Neural cell (in vitro differentiated cells): Measurements from ENCODE around the gene ERFL. TPM values are rescaled to one million over a fixed set of nuclear protein-coding genes. Genes with fewer than 3 reads are reported as not detected.

Source experiments
- H2AFZ ChIP-seq: fragments of 200-600, 300-800 bp; sonication (generic), shearing (Covaris generic); 2 replicates; pipeline ENCODE4 v1.6.0; 2014; ENCODE audit warnings: low read depth, mild to moderate bottlenecking, antibody characterized with exemption, low read length, moderate library complexity
- H3F3A ChIP-seq: fragments of 200-600 bp; shearing (Covaris generic); 2 replicates; pipeline ENCODE4 v1.6.1; 2016; ENCODE audit warnings: mild to moderate bottlenecking, moderate library complexity, mixed read lengths, antibody characterized with exemption, low read length; ENCODE audit not compliant: insufficient read depth, poor library complexity, severe bottlenecking
- H3K27ac ChIP-seq: fragments of 200-600, 300-800 bp; sonication (generic), shearing (Covaris generic); 2 replicates; pipeline ENCODE4 v1.5.1; 2014; ENCODE audit warnings: mild to moderate bottlenecking, low read length, moderate library complexity
- H3K27me3 ChIP-seq: fragments of 300-800, 200-600 bp; sonication (generic), shearing (Covaris generic); 2 replicates; pipeline ENCODE4 v1.6.0; 2014; ENCODE audit warnings: mild to moderate bottlenecking, low read depth, low read length, moderate library complexity; ENCODE audit not compliant: insufficient read depth
- H3K36me3 ChIP-seq: fragments of 300-800, 200-600 bp; sonication (generic), shearing (Covaris generic); 2 replicates; pipeline ENCODE4 v1.5.1; 2014; ENCODE audit warnings: mild to moderate bottlenecking, antibody characterized with exemption, low read length, moderate library complexity; ENCODE audit not compliant: insufficient read depth
- H3K4me2 ChIP-seq: fragments of 300-800, 200-600 bp; sonication (generic), shearing (Covaris generic); 2 replicates; pipeline ENCODE4 v1.6.0; 2014; ENCODE audit warnings: mild to moderate bottlenecking, low read length
- H3K4me3 ChIP-seq: fragments of 300-800, 200-600 bp; sonication (generic), shearing (Covaris generic); 2 replicates; pipeline ENCODE4 v1.5.1; 2014; ENCODE audit warnings: mild to moderate bottlenecking, low read length, moderate library complexity
- H3K79me2 ChIP-seq: fragments of 200-600 bp; shearing (Covaris generic); replicated peaks from 2 replicates; pipeline ENCODE4 v1.6.0; 2014; ENCODE audit warnings: mild to moderate bottlenecking, low read length, moderate library complexity; ENCODE audit not compliant: insufficient read depth
- H3K9ac ChIP-seq: fragments of 300-800, 200-600 bp; sonication (generic), shearing (Covaris generic); 2 replicates; pipeline ENCODE4 v1.6.1; 2016; ENCODE audit warnings: mild to moderate bottlenecking, low read length, mixed read lengths
- H3K9me2 ChIP-seq: fragments of 200-600 bp; shearing (Covaris generic); 2 replicates; pipeline ENCODE4 v1.6.1; 2016; ENCODE audit warnings: mild to moderate bottlenecking, low read length, mixed read lengths; ENCODE audit not compliant: insufficient read depth
- H3K9me3 ChIP-seq: fragments of 200-600, 300-800 bp; sonication (generic), shearing (Covaris generic); 2 replicates; pipeline ENCODE4 v1.6.1; 2016; ENCODE audit warnings: mild to moderate bottlenecking, mixed run types, low read length, moderate library complexity, mixed read lengths
- H4K20me1 ChIP-seq: fragments of 200-600 bp; shearing (Covaris generic); 2 replicates; pipeline ENCODE4 v1.6.1; 2016; ENCODE audit warnings: mild to moderate bottlenecking, mixed run types; ENCODE audit not compliant: insufficient read depth
- EP300 ChIP-seq: fragments of 450-650 bp; conservative IDR thresholded peaks from 2 replicates; pipeline ENCODE4 v1.6.1; 2014; ENCODE audit warnings: antibody characterized with exemption, mild to moderate bottlenecking, moderate library complexity; ENCODE audit not compliant: poor library complexity, severe bottlenecking
- EZH2 ChIP-seq: fragments of 200-600, 300-800 bp; shearing (Covaris generic), sonication (generic); IDR thresholded peaks from 2 replicates; pipeline ENCODE4 v1.6.1; 2014; ENCODE audit warnings: antibody characterized with exemption, low read length, borderline replicate concordance, mild to moderate bottlenecking; ENCODE audit not compliant: insufficient read depth, poor library complexity, severe bottlenecking
- MXI1 ChIP-seq: fragments of 450-650 bp; conservative IDR thresholded peaks from 2 replicates; pipeline ENCODE4 v1.6.1; 2014; ENCODE audit warnings: antibody characterized with exemption, mild to moderate bottlenecking; ENCODE audit not compliant: poor library complexity, severe bottlenecking
- POLR2AphosphoS5 ChIP-seq: IDR thresholded peaks from 2 replicates; pipeline ENCODE4 v1.6.1; 2012
- SMC3 ChIP-seq: fragments of 450-650 bp; conservative IDR thresholded peaks from 2 replicates; pipeline ENCODE4 v1.6.1; 2014; ENCODE audit warnings: antibody characterized with exemption, mild to moderate bottlenecking, moderate library complexity; ENCODE audit not compliant: poor library complexity
- TAF1 ChIP-seq: IDR thresholded peaks from 2 replicates; pipeline ENCODE4 v1.6.1; 2012; ENCODE audit warnings: low read depth
- polyA plus RNA-seq: library from polyadenylated mRNA; depleted of rRNA; stranded (reverse); fragments of >200 nt; gene quantifications from 2 replicates; pipeline ENCODE4 v1.2.3, GENCODE V29; 2014
- TF ChIP-seq, protein P1 (sequence below): fragments of 450-650 bp; IDR thresholded peaks from 2 replicates; pipeline ENCODE4 v1.5.1; 2014; ENCODE audit warnings: antibody characterized with exemption, mild to moderate bottlenecking, moderate library complexity; ENCODE audit not compliant: poor library complexity, severe bottlenecking
- TF ChIP-seq, protein P2 (sequence below): IDR thresholded peaks from 2 replicates; pipeline ENCODE4 v1.6.1; 2012; ENCODE audit warnings: borderline replicate concordance

Gene ERFL
- polyA plus RNA-seq, 1 donor from 2014 or later: 0.31 TPM

GRCh38 chr19:41971363-41971762 lies 43.1 kb upstream of the ERFL start:
- Histone ChIP-seq H3K9me2 (no peaks in the 10 kb centered on the region), H3K4me3 (no peak overlapping the region), H4K20me1 (no peaks in the 10 kb centered on the region), H3K27ac (no peak overlapping the region), H3K9ac (no peak overlapping the region), H3K36me3 (no peaks in the 10 kb centered on the region), H3K79me2 (no peaks in the 10 kb centered on the region), H3F3A (no peaks in the 10 kb centered on the region), H3K4me2 (no peak overlapping the region), H2AFZ (no peak overlapping the region), H3K9me3 (no peaks in the 10 kb centered on the region), H3K27me3 (no peaks in the 10 kb centered on the region)
- TF ChIP-seq, protein P1, sequence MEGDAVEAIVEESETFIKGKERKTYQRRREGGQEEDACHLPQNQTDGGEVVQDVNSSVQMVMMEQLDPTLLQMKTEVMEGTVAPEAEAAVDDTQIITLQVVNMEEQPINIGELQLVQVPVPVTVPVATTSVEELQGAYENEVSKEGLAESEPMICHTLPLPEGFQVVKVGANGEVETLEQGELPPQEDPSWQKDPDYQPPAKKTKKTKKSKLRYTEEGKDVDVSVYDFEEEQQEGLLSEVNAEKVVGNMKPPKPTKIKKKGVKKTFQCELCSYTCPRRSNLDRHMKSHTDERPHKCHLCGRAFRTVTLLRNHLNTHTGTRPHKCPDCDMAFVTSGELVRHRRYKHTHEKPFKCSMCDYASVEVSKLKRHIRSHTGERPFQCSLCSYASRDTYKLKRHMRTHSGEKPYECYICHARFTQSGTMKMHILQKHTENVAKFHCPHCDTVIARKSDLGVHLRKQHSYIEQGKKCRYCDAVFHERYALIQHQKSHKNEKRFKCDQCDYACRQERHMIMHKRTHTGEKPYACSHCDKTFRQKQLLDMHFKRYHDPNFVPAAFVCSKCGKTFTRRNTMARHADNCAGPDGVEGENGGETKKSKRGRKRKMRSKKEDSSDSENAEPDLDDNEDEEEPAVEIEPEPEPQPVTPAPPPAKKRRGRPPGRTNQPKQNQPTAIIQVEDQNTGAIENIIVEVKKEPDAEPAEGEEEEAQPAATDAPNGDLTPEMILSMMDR: no peak
- TF ChIP-seq MXI1 (no peak), TAF1 (no peak), EP300 (no peak), EZH2 (no peak)

- no peaks in the 10 kb centered on the region for H4K20me1 ChIP-seq
- H3K27ac ChIP-seq: no peak overlapping the region
- no peaks in the 10 kb centered on the region for H3K9me3 ChIP-seq
- no peaks in the 10 kb centered on the region for H3F3A ChIP-seq
- H2AFZ ChIP-seq: no peak overlapping the region
- H3K9ac ChIP-seq: no peak overlapping the region
- no peak overlapping the region for H3K4me2 ChIP-seq
- H3K9me2 ChIP-seq: no peaks in the 10 kb centered on the region
- no peaks in the 10 kb centered on the region for H3K27me3 ChIP-seq
- TF ChIP-seq SMC3 (no peak), POLR2AphosphoS5 (no peak), EZH2 (no peak), EP300 (no peak), MXI1 (no peak), TAF1 (no peak)
- TF ChIP-seq, protein P2, sequence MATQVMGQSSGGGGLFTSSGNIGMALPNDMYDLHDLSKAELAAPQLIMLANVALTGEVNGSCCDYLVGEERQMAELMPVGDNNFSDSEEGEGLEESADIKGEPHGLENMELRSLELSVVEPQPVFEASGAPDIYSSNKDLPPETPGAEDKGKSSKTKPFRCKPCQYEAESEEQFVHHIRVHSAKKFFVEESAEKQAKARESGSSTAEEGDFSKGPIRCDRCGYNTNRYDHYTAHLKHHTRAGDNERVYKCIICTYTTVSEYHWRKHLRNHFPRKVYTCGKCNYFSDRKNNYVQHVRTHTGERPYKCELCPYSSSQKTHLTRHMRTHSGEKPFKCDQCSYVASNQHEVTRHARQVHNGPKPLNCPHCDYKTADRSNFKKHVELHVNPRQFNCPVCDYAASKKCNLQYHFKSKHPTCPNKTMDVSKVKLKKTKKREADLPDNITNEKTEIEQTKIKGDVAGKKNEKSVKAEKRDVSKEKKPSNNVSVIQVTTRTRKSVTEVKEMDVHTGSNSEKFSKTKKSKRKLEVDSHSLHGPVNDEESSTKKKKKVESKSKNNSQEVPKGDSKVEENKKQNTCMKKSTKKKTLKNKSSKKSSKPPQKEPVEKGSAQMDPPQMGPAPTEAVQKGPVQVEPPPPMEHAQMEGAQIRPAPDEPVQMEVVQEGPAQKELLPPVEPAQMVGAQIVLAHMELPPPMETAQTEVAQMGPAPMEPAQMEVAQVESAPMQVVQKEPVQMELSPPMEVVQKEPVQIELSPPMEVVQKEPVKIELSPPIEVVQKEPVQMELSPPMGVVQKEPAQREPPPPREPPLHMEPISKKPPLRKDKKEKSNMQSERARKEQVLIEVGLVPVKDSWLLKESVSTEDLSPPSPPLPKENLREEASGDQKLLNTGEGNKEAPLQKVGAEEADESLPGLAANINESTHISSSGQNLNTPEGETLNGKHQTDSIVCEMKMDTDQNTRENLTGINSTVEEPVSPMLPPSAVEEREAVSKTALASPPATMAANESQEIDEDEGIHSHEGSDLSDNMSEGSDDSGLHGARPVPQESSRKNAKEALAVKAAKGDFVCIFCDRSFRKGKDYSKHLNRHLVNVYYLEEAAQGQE: no peak
- no peaks in the 10 kb centered on the region for H3K36me3 ChIP-seq
- no peak overlapping the region for H3K4me3 ChIP-seq
- H3K79me2 ChIP-seq: no peaks in the 10 kb centered on the region
Observed at GRCh38 chr19:41969772-41970458, 41.7 kb upstream of the ERFL start.
